Measurements from ENCODE around the gene TSPAN17. TPM values are rescaled to one million over a fixed set of nuclear protein-coding genes. Genes with fewer than 3 reads are reported as not detected.
A peak's percentile ranks its signal among the peaks of the same experiment; 100 is the strongest.

The TSPAN17 gene
- polyA plus RNA-seq, 4 donors: 20.7 to 35.2 (median 24.2) TPM

- Histone ChIP-seq H3K9me3 (ENCODE audit: control insufficient read depth in 2 of 2, insufficient read depth in 1 of 2, low read depth in 1 of 2, low read length in 1 of 2) (peaks cover 0 to 6% of the 10 kb centered on the region in 2 donors), H3K27me3 (ENCODE audit: control insufficient read depth in 3 of 3, insufficient read depth in 3 of 3, low read length in 3 of 3) (peaks cover 3 to 70% (median 25%) of the 10 kb centered on the region in 3 donors), H3K4me3 (ENCODE audit: low read depth in 1 of 3, low read length in 3 of 3) (no peak overlapping the region), H3K4me1 (ENCODE audit: control insufficient read depth in 3 of 3, insufficient read depth in 2 of 3, low read depth in 1 of 3, low read length in 2 of 3) (peaks cover 0 to 11% (median 0%) of the 10 kb centered on the region in 3 donors), H3K36me3 (ENCODE audit: control insufficient read depth in 3 of 3, insufficient read depth in 2 of 3, low read depth in 1 of 3, low read length in 3 of 3) (no peaks in the 10 kb centered on the region), H3K27ac (ENCODE audit: low read depth in 1 of 3, low read length in 2 of 3) (no peak overlapping the region)
- DNase-seq: no peak
- WGBS, 3 donors: 31 to 37% (median 35%) methylated on average over 19 of the region's 19 CpGs
- no peak for FAIRE-seq
Observed at GRCh38 chr5:176618783-176619182, 28.5 kb upstream of the TSPAN17 start.

- 5 to 10% (median 8%) methylated on average over 25 to 31 of the region's 31 CpGs for WGBS, 3 donors
- Histone ChIP-seq H3K27me3 (ENCODE audit: control insufficient read depth in 3 of 3, insufficient read depth in 3 of 3, low read length in 3 of 3) (peaks cover 3 to 73% (median 25%) of the 10 kb centered on the region in 3 donors), H3K4me1 (ENCODE audit: control insufficient read depth in 3 of 3, insufficient read depth in 2 of 3, low read depth in 1 of 3, low read length in 2 of 3) (peaks cover 0 to 11% (median 0%) of the 10 kb centered on the region in 3 donors), H3K27ac (ENCODE audit: low read depth in 1 of 3, low read length in 2 of 3) (no peak overlapping the region), H3K36me3 (ENCODE audit: control insufficient read depth in 3 of 3, insufficient read depth in 2 of 3, low read depth in 1 of 3, low read length in 3 of 3) (no peaks in the 10 kb centered on the region), H3K9me3 (ENCODE audit: control insufficient read depth in 2 of 2, insufficient read depth in 1 of 2, low read depth in 1 of 2, low read length in 1 of 2) (peaks cover 0 to 6% of the 10 kb centered on the region in 2 donors), H3K4me3 (ENCODE audit: low read depth in 1 of 3, low read length in 3 of 3) (no peak overlapping the region)
- FAIRE-seq (no peak), DNase-seq (peak; percentile 55 to 85)
Observed at GRCh38 chr5:176619203-176619568, 28.1 kb upstream of the TSPAN17 start.

- no peak for DNase-seq
- Histone ChIP-seq H3K36me3 (ENCODE audit: control insufficient read depth in 3 of 3, insufficient read depth in 2 of 3, low read depth in 1 of 3, low read length in 3 of 3) (no peaks in the 10 kb centered on the region), H3K27ac (ENCODE audit: low read depth in 1 of 3, low read length in 2 of 3) (no peak overlapping the region), H3K4me3 (ENCODE audit: low read depth in 1 of 3, low read length in 3 of 3) (no peak overlapping the region), H3K27me3 (ENCODE audit: control insufficient read depth in 3 of 3, insufficient read depth in 3 of 3, low read length in 3 of 3) (peaks cover 3 to 77% (median 25%) of the 10 kb centered on the region in 3 donors), H3K9me3 (ENCODE audit: control insufficient read depth in 2 of 2, insufficient read depth in 1 of 2, low read depth in 1 of 2, low read length in 1 of 2) (peaks cover 0 to 6% of the 10 kb centered on the region in 2 donors), H3K4me1 (ENCODE audit: control insufficient read depth in 3 of 3, insufficient read depth in 2 of 3, low read depth in 1 of 3, low read length in 2 of 3) (peaks cover 0 to 11% (median 0%) of the 10 kb centered on the region in 3 donors)
- WGBS, 3 donors: 15 to 22% (median 21%) methylated on average over 53 to 59 of the region's 59 CpGs
- no peak for FAIRE-seq
Observed at GRCh38 chr5:176619569-176620332, 27.5 kb upstream of the TSPAN17 start.

GRCh38 chr5:176620333-176620981 lies 26.8 kb upstream of the TSPAN17 start:
- Histone ChIP-seq H3K4me3 (ENCODE audit: low read depth in 1 of 3, low read length in 3 of 3) (no peak overlapping the region), H3K36me3 (ENCODE audit: control insufficient read depth in 3 of 3, insufficient read depth in 2 of 3, low read depth in 1 of 3, low read length in 3 of 3) (no peaks in the 10 kb centered on the region), H3K27me3 (ENCODE audit: control insufficient read depth in 3 of 3, insufficient read depth in 3 of 3, low read length in 3 of 3) (peaks cover 3 to 81% (median 25%) of the 10 kb centered on the region in 3 donors), H3K9me3 (ENCODE audit: control insufficient read depth in 2 of 2, insufficient read depth in 1 of 2, low read depth in 1 of 2, low read length in 1 of 2) (peaks cover 0 to 6% of the 10 kb centered on the region in 2 donors), H3K27ac (ENCODE audit: low read depth in 1 of 3, low read length in 2 of 3) (no peak overlapping the region), H3K4me1 (ENCODE audit: control insufficient read depth in 3 of 3, insufficient read depth in 2 of 3, low read depth in 1 of 3, low read length in 2 of 3) (peaks cover 0 to 11% (median 0%) of the 10 kb centered on the region in 3 donors)
- DNase-seq: no peak
- 6 to 9% (median 7%) methylated on average over 30 to 32 of the region's 32 CpGs for WGBS, 3 donors
- FAIRE-seq: no peak

GRCh38 chr5:176621661-176622079 lies 25.6 kb upstream of the TSPAN17 start:
- peaks cover 0 to 6% of the 10 kb centered on the region in 2 donors for H3K9me3 ChIP-seq (ENCODE audit: control insufficient read depth in 2 of 2, insufficient read depth in 1 of 2, low read depth in 1 of 2, low read length in 1 of 2)
- no peak overlapping the region for H3K4me3 ChIP-seq (ENCODE audit: low read depth in 1 of 3, low read length in 3 of 3)
- no peak overlapping the region for H3K27ac ChIP-seq (ENCODE audit: low read depth in 1 of 3, low read length in 2 of 3)
- H3K27me3 ChIP-seq (ENCODE audit: control insufficient read depth in 3 of 3, insufficient read depth in 3 of 3, low read length in 3 of 3): peaks cover 3 to 81% (median 29%) of the 10 kb centered on the region in 3 donors
- DNase-seq (no peak), FAIRE-seq (no peak)
- 56 to 64% (median 60%) methylated on average over 13 of the region's 13 CpGs for WGBS, 3 donors
- H3K4me1 ChIP-seq (ENCODE audit: control insufficient read depth in 3 of 3, insufficient read depth in 2 of 3, low read depth in 1 of 3, low read length in 2 of 3): peaks cover 0 to 11% (median 0%) of the 10 kb centered on the region in 3 donors
- no peaks in the 10 kb centered on the region for H3K36me3 ChIP-seq (ENCODE audit: control insufficient read depth in 3 of 3, insufficient read depth in 2 of 3, low read depth in 1 of 3, low read length in 3 of 3)

- peaks cover 0 to 7% (median 0%) of the 10 kb centered on the region in 3 donors for H3K4me1 ChIP-seq (ENCODE audit: control insufficient read depth in 3 of 3, insufficient read depth in 2 of 3, low read depth in 1 of 3, low read length in 2 of 3)
Observed at GRCh38 chr5:176624142-176624541, 23.1 kb upstream of the TSPAN17 start.

GRCh38 chr5:176624938-176625337 lies 22.3 kb upstream of the TSPAN17 start:
- peaks cover 0 to under 1% of the 10 kb centered on the region in 2 donors for H3K9me3 ChIP-seq (ENCODE audit: control insufficient read depth in 2 of 2, insufficient read depth in 1 of 2, low read depth in 1 of 2, low read length in 1 of 2)
- no peaks in the 10 kb centered on the region for H3K36me3 ChIP-seq (ENCODE audit: control insufficient read depth in 3 of 3, insufficient read depth in 2 of 3, low read depth in 1 of 3, low read length in 3 of 3)
- H3K4me3 ChIP-seq (ENCODE audit: low read depth in 1 of 3, low read length in 3 of 3): no peak overlapping the region
- H3K4me1 ChIP-seq (ENCODE audit: control insufficient read depth in 3 of 3, insufficient read depth in 2 of 3, low read depth in 1 of 3, low read length in 2 of 3): peaks cover 0 to 5% (median 2%) of the 10 kb centered on the region in 3 donors
- peaks cover 6 to 85% (median 39%) of the 10 kb centered on the region in 3 donors for H3K27me3 ChIP-seq (ENCODE audit: control insufficient read depth in 3 of 3, insufficient read depth in 3 of 3, low read length in 3 of 3)
- WGBS, 3 donors: 59 to 75% (median 61%) methylated on average over 9 of the region's 9 CpGs
- no peak overlapping the region for H3K27ac ChIP-seq (ENCODE audit: low read depth in 1 of 3, low read length in 2 of 3)
- FAIRE-seq (no peak), DNase-seq (no peak)

More at GRCh38 chr5:176624142-176624541, 23.1 kb upstream of the TSPAN17 start:
- FAIRE-seq (no peak), DNase-seq (no peak)
- Histone ChIP-seq H3K36me3 (ENCODE audit: control insufficient read depth in 3 of 3, insufficient read depth in 2 of 3, low read depth in 1 of 3, low read length in 3 of 3) (no peaks in the 10 kb centered on the region), H3K9me3 (ENCODE audit: control insufficient read depth in 2 of 2, insufficient read depth in 1 of 2, low read depth in 1 of 2, low read length in 1 of 2) (peaks cover 0 to 6% of the 10 kb centered on the region in 2 donors), H3K27ac (ENCODE audit: low read depth in 1 of 3, low read length in 2 of 3) (no peak overlapping the region), H3K27me3 (ENCODE audit: control insufficient read depth in 3 of 3, insufficient read depth in 3 of 3, low read length in 3 of 3) (peaks cover 3 to 85% (median 43%) of the 10 kb centered on the region in 3 donors), H3K4me3 (ENCODE audit: low read depth in 1 of 3, low read length in 3 of 3) (no peak overlapping the region)
- 61 to 71% (median 67%) methylated on average over 4 of the region's 4 CpGs for WGBS, 3 donors

GRCh38 chr5:176625512-176625911 lies 21.8 kb upstream of the TSPAN17 start:
- no peaks in the 10 kb centered on the region for H3K36me3 ChIP-seq (ENCODE audit: control insufficient read depth in 3 of 3, insufficient read depth in 2 of 3, low read depth in 1 of 3, low read length in 3 of 3)
- 68 to 77% (median 74%) methylated on average over 2 of the region's 2 CpGs for WGBS, 3 donors
- no peak overlapping the region for H3K27ac ChIP-seq (ENCODE audit: low read depth in 1 of 3, low read length in 2 of 3)
- H3K27me3 ChIP-seq (ENCODE audit: control insufficient read depth in 3 of 3, insufficient read depth in 3 of 3, low read length in 3 of 3): peaks cover 9 to 82% (median 38%) of the 10 kb centered on the region in 3 donors
- DNase-seq (no peak), FAIRE-seq (no peak)
- no peaks in the 10 kb centered on the region for H3K9me3 ChIP-seq (ENCODE audit: control insufficient read depth in 2 of 2, insufficient read depth in 1 of 2, low read depth in 1 of 2, low read length in 1 of 2)
- peaks cover 0 to 6% (median 5%) of the 10 kb centered on the region in 3 donors for H3K4me1 ChIP-seq (ENCODE audit: control insufficient read depth in 3 of 3, insufficient read depth in 2 of 3, low read depth in 1 of 3, low read length in 2 of 3)
- H3K4me3 ChIP-seq (ENCODE audit: low read depth in 1 of 3, low read length in 3 of 3): no peak overlapping the region

Data from small intestine (tissue), 7 donors.